NCI-H1694 (cell line): ENCODE data around the gene USP15.

Source experiments
- DNase-seq: peaks from one replicate; lab custom pipeline; 2025; lab: John Stamatoyannopoulos, UW

The USP15 gene

DNA sequence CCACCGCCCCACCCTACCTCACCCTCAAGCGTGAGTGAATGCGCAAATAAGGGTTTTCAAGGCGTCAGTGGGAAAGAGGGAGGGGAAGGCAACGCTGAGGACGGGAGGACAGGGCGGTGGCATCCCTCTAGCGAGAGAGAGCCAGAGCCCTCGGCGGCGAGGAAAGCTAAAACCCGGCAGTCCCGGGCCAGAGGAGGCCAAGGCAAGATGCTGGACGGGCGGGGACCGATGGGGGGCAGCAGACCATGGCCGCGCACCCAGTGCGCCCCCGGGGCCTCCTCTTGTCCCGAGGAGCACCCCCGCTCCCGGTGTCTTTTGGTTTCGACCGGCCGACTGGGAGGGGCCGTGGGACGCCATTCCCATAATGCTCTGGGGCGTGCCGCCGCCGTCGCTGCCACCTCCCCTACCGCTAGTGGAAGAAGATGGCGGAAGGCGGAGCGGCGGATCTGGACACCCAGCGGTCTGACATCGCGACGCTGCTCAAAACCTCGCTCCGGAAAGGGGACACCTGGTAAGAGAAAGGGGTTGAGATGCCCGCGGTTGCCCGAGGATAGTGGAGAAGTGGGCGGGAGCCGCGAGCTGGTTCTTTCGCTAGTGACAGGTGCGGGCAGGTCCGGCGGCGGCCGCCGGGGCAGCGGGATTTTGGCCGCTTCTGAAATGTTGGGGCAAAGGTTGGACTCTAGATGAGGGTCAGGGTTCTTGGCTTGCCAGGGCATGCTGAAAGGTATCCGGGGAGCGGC lies at the start of gene USP15:
Gene USP15 (plus strand): TSS at position 412 of the 740 bp plus-strand sequence. CDS start 11 bp downstream, at position 423.
- DNase-seq: peak; percentile 91

DNA sequence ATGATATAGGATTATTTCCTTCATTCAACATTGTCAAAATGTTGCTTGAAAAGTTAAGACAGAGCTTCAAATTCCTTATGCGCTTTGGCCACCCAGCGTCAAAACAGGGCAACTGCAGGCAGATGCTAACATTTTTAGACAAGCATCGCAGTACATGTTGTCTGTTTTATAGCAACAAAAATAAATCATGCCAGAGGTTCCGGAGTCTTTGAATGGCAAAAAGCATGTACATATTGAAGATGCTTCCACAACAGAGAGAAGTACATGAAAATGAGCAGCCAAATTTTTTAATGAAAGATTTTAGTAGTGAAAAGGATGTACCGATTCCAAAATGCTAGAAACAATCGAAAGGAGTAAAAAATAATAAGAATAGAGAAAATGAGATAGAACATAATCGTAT lies 49.8 kb upstream of the USP15 start:
- DNase-seq: no peak

DNA sequence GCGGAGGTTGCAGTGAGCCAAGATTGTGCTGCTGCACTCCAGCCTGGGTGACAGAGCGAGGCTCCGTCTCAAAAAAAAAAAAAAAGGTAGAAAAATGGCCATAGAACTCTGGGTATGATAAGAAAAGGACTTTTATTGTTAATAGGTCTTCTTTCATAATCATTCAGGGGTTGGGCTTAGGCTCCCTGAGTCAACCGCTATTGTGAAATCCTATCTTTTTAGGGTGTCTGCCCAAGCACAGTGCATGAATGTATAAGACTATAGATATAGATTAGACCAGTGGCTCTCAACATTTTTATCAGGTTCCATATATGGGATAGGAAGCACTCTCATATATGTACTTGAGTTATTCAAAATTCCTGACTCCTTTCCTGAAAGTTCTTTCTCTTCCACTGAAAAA lies 48.7 kb upstream of the USP15 start:
- DNase-seq: no peak

DNA sequence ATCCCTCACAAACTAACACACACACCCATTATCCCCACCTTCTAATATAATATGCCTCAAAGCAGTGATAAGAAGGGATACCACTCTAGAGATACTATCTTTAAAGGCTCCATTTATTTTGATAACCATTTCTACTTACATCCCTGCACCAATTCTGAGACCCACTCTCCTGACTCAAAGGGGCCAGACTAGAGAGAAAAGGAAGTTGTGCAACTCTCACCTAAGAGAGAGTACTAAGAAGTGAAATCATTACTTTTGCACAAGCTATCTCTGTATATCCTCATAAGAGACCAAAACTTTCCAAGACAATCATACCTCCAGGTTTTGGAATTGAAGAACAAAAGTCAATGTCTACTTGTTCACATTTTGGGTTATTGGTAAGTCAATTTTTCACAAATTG lies 45.4 kb upstream of the USP15 start:
- no peak for DNase-seq

DNA sequence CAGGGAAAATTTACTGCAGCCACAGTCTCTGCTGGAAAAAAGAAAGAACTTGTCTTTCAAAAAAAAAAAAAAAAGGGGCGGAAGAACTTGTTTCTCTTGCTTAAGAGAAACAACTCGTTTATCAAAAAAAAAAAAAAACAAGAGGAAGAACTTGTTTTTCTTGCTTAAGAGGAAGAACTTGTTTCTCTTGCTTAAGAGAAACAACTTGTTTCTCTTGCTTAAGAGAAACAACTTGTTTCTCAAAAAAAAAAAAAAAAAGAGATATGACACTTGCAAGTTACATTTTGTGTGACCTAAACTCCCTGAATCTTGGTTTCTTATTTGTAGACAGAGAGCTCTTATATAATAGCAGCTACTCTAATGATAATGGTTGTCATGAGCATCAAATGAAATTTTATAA lies 44.7 kb upstream of the USP15 start:
- no peak for DNase-seq

DNA sequence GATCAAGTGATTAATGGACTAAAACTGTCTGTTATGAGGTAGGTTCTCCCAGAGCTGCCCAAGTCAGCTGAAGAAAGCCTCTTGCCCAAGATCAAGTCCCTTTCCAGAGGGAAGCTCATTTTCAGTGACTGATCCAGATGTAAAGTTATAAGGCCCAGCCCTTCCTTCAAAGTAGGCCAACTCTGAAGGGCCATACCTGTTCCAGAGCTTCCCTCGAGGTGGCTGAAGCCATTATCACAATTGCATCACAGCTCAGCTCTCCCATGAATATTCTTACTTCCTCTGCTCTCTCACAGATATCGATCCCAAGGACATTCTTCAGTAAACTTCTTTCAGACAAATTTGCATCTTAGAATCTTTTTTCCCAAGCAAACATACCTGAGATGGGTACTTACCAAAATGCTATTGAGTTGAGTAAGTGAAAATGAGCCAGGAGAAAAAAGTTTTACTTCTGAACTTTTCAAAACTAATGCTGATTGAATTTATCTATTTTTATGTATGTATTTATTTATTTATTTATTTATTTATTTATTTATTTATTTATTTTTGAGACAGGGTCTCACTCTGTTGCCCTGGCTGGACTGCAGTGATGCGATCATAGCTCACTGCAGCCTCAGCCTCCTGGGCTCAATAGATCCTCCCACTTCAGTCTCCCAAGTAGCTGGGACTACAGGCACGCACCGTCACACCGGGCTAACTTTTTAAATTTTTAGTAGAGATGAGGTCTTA lies 42.6 kb upstream of the USP15 start:
- DNase-seq: no peak

DNA sequence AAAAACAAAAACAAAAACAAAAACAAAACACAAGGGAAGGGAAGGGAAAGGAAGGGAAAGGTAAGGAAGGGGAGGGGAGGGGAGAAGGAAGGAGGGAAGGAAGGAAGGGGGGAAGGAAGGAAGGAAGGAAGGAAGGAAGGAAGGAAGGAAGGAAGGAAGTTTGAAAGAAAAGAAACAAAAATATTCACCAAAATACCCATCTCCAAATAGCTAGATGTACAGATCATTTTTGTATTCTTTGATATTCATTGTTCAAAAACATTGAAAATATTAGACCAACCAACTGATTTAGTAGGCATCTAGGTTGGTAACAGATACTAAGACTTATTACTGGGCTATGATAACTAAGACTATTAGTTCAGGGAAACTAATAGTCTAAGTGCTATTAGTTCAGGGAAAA lies 39.1 kb upstream of the USP15 start:
- DNase-seq: no peak

DNA sequence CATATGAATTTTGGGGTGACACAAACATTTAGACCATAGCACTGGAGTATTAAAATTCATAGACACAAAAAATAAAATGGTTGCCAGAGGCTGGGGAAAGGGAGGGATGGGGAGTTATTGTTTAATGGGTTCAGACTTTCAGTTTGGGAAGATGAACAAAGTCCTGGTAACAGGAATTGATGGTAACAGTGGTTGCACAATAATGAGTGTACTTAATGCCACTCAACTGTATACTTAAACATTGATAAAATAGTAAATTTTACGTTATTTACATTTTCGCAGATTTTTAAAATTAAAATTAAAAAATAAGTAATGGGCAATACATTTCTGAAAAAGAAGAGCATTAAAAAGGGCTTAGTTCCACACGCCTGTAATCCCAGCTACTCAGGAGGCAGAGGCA lies 35.6 kb upstream of the USP15 start:
- no peak for DNase-seq

DNA sequence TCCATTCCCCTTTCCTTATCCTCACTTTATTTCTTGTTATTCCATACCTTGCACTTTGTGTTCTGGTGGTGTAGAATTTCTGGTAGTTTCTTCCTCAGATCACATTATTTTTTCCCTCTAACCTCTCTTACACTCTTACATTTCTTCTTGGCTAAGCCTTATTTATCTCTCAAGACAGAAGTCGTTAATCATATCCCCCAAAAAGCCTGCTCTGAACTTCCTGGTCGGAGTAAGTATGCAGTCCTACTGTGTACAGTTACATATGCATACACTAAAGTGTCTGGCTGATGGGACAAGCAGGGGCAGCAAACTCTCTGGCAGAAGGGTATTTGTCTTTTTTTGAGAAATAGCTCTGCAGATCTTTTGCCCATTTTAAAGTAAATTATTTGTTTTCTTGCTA lies 33.1 kb upstream of the USP15 start:
- no peak for DNase-seq

DNA sequence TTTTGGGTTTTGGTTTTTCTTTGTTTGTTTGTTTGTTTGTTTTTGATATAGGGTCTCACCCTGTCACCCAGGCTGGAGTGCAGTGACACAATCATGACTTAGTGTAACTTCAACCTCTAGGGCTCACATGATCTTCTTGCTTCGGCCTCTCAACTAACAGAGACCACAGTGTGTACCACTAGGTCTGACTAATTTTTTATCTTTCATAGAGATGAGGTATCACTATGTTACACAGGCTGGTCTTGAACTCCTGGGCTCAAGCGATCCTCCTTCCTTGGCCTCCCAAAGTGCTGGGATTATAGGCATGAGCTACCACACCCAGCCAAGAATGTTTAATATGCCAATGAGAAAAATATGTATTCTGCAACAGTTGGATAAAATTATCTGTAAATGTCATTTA lies 29.6 kb upstream of the USP15 start:
- DNase-seq: no peak

DNA sequence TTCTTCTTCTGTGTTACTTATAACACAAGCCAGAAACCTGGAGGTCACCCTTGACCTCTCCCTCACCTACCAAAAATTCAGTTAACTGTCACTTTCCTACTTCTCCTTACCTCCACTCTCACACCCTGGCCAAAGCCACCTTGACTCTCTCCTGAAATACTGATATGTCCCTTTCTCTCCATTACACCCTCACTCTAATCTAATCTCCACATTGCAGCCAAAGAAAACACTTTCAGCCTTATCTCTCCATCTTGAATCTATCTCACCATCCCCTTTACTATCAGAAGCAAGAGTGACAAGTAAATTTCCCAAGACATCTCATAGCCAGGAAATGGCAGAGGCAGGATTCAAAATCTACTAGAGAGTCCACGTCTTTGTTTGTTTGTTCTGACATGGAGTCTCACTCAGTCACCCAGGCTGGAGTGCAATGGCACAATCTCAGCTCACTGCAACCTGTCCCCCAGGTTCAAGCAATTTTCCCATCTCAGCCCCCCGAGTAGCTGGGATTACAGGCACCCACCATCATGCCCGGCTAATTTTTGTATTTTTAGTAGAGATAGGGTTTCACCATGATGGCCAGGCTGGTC lies 28.0 kb upstream of the USP15 start:
- DNase-seq: no peak

DNA sequence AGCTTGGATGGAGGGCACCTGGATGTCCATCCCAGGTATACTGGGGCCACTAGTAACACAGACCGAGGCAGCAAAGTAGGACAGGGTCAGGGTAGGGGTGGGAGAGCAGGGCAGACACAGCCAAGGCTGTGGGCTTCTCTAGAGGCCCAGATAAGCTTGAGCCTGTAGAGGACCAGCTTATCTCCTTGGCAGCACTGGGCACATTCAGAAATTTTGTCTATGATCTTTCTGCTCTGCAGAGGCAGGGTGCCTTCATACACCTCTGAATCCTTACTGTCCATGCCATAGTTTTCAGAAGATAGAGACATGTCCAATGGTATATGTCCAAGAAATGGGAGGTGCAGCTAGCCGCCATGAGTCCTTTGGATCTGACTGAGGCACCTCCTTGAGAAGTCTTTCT lies 26.4 kb upstream of the USP15 start:
- DNase-seq: no peak

DNA sequence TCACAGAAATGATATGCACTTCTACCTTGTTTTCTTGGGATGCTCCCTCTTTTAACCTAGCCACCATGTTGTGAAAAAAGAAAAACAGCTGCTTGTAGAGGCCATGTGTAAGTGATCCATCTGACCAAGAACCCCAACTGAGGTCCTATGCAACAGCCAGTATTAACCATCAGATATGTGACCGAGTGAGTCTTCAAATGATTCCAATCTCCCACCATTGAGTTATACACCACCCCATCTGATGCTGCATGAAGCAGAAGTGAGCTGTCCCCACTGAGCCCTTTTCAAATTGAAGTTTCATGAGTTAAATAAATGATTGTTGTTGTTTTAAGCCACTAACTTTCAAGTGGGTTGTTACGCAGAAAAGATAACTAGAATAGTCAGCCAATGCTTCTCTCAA lies 20.6 kb upstream of the USP15 start:
- DNase-seq: no peak

DNA sequence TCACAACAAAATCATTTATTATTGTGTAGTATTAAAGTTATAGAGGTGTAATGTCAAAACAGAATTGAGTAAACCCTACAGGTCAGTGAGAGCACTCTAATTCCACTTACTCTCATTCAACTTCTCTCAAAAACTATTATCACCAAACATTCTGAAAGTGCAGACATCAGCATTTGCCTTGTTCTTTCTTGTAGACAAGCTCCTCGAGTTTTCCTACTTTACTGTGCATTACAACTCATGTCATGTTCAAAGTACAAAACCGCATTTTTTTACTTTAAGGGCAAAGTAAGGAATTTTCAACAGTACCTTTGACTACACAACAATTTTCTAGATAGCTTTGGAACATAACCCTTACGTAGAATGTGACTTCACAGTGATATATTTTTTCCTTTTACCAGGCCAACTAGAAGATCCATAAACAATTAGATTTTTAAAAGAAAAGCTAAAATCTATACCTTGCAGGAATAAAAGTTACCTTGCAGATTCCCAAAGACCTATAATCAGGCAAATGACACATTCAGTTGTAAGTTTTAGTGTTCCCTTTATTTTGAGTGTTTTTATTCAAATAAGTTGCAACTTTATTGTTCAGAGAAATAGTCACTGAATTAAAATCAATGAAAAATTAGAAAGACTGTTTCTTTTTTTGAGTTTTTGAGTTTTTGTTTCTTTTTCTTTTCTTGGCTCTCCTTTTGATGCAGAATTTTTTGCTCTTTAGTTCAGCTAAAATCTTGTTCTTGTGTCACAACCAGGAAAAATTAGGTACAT lies 12.7 kb upstream of the USP15 start:
- no peak for DNase-seq

DNA sequence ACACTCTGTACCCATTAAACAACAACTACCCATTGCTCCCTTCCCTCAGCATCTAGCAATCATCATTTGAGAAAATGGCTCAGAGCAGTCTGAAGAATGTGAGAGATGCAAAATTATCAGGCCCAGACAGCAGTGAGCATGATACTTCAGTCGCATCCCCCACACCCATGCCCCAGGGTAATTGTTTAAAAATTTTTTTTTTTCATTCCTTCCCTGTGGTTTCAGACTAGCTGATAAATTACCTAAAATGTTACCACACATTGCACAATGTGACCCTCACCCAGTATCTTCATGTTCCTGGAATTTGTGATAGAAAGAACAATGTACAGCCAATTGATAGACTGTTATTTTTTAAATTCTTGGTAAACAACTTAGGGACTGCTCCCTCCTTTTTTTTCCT lies 11.3 kb upstream of the USP15 start:
- DNase-seq: no peak

DNA sequence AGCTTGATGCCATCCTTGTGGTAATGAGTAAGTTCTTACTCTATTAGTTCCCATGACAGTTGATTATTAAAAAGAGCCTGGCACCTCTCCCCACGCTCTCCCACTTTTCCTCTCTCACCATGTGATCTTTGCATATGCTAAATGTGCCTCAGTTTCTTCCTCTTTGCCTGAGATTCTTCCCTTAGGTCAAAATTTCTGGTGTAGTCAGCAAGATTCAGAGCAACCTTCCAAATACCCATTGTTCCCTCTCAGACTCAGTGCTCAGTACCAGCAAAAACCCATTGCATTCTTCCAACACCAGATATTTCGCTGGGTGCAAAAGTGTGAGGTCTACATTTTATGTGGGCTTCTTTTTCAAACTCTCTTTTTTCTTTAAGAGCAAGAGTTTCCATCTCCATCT lies 10.8 kb upstream of the USP15 start:
- DNase-seq: no peak

DNA sequence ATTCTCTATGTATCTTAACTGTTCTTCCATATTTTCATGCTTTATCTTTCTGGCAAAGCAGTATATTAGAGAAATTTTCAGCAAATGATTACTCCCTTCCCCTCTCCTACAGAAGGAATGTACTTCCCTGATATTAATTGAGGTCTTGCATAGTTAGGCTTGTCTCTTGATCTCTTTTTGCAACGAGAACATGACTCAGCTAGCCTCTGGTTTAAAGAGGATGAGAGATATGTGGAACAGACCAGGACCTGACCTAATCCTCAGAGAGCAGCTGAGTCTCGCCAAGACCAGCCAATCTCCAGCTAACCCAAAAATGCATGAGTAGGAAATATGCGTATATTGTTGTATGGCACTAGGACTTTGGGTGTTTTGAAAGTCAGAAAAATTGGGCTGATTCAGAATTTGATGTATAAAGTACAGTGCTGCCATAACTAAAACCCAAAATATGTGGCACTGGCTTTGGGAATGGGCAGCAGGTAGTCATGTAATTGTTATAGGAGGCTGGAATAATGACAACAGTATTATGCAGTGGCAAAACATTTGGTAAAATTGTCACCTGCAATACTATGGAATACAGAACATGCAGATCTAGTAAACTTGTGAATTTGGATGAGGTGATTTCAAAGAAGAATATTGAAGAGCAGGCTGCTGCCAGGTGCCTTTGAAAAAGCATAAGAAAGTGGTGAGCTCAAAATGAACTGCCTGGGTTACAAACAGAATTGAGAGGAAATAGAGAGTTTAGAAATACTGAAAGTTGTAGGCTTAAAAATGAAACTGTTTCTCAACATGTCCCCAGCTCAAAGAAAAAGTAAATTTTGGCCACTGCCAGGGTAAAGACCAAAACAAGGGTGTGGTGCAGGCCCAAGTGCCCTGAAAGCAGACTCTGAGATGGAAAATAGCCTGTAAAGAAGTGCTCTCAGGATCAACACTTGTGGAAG lies 9.3 kb upstream of the USP15 start:
- no peak for DNase-seq

DNA sequence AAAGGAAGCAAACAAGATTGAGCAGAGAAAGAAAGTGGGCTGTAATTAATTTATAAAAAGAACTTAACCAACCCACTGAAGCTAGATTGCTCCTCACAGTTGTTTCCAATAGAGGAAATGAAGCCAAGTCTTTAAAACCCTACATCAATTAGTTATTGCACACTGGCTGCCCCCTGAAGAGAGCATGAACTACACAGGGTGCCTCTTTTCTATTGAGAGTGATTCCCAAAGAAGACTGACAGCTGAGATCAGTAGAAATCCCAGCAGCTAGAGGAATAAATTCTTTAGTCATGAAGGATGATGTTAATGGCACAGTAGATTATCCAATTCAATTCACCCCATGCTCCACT lies 8.6 kb upstream of the USP15 start:
- DNase-seq: no peak

DNA sequence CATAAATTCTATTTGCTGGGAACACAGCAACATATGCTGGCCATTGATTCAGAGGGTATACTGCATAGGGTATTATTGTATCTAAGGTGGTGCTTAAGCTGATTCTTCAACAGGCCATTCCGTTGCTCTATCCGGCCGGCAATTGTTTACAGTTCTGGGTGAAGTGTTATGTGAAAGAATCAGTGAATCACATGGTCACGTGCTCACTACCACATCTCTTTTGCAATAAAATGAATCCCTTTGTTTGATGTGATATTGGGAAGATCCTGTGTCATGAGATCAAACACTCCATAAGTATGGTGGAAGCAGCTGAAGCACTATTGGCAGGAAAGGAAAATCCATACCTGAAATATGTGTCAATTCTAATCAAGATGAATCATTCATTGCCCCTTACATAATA lies 7.6 kb upstream of the USP15 start:
- DNase-seq: no peak

DNA sequence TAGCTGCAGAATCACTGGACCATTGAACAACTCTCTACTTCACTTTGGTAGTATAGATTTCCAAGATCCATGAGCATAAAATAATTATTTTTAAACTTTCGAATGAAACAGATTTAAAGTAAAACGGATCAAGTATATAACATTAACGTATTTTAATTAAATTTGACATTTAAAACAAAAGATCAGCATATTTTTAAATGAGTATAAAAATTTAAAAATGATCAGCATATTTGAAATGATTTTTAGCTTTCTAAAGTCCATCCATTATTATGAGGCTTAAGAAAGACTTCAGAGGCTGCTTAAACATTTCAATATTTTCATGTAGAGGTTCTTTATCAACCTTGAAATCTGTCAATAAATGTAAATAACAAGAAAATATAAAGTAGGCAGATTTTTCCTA lies 5.2 kb upstream of the USP15 start:
- DNase-seq: no peak

DNA sequence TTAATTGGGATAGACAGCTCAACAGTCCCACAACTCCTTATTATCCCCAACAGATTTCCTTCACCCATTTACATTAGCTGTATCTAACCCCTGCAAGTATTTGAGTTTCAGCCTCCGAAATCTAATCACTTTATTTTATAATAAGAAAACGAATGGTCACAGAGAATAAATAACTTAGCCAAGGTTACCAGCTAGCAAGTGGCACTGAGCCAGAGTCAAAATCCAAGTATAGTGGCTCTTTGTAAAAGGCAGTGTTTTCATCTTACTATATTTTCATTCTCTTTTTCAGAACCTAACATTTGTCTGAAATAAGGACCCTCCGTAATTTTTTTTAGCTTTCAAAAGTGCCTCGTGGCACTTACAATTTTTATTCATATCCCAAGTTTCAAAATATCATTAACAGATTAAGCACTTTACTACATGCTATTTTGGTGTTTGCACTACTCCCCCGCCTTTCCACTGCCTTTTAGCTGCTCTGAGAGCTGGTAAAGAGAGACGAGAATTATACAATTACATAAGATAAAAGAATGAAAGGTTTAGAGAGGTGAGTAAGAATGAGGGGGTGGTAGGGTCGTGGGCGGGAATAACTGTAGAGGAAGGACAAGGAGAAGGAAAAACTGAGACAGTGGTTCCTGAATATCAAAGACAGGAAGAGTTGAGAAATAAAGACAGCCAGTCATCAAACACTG lies 3.7 kb upstream of the USP15 start:
- DNase-seq: no peak
